ENCODE data around the gene PBX1.

PBX1 gene

GRCh38 chr1:164786980-164787833, 228.2 kb downstream of the PBX1 start:
- peak; percentile 21 for DNase-seq

GRCh38 chr1:164787834-164788231, 228.8 kb downstream of the PBX1 start:
- no peak for DNase-seq

GRCh38 chr1:164790081-164790480, 231.1 kb downstream of the PBX1 start:
- no peak for DNase-seq

GRCh38 chr1:164792410-164793004, 233.5 kb downstream of the PBX1 start:
- DNase-seq: no peak

- DNase-seq: no peak
Observed at GRCh38 chr1:164794356-164794755, 235.4 kb downstream of the PBX1 start.

- no peak for DNase-seq
Observed at GRCh38 chr1:164796916-164797315, 237.9 kb downstream of the PBX1 start.

- DNase-seq: no peak
Observed at GRCh38 chr1:164801246-164801731, 242.3 kb downstream of the PBX1 start.

GRCh38 chr1:164801791-164802502, 243.0 kb downstream of the PBX1 start:
- no peak for DNase-seq

GRCh38 chr1:164802529-164803282, 243.7 kb downstream of the PBX1 start:
- no peak for DNase-seq

GRCh38 chr1:164803366-164803765, 244.4 kb downstream of the PBX1 start:
- DNase-seq: no peak

GRCh38 chr1:164804366-164804765, 245.4 kb downstream of the PBX1 start:
- DNase-seq: no peak

GRCh38 chr1:164805399-164805798, 246.4 kb downstream of the PBX1 start:
- DNase-seq: no peak

GRCh38 chr1:164806531-164806930, 247.5 kb downstream of the PBX1 start:
- DNase-seq: no peak

- no peak for DNase-seq
Observed at GRCh38 chr1:164813776-164814175, 254.8 kb downstream of the PBX1 start.

GRCh38 chr1:164821648-164822047, 262.7 kb downstream of the PBX1 start:
- DNase-seq: no peak

- no peak for DNase-seq
Observed at GRCh38 chr1:164823486-164824279, 264.7 kb downstream of the PBX1 start.

- DNase-seq: no peak
Observed at GRCh38 chr1:164824542-164824941, 265.6 kb downstream of the PBX1 start.

- no peak for DNase-seq
Observed at GRCh38 chr1:164830628-164831027, 271.6 kb downstream of the PBX1 start.

GRCh38 chr1:164834641-164835040, 275.7 kb downstream of the PBX1 start:
- no peak for DNase-seq

GRCh38 chr1:164836614-164837018, 277.6 kb downstream of the PBX1 start:
- DNase-seq: no peak

GRCh38 chr1:164838786-164839185, 279.8 kb downstream of the PBX1 start:
- DNase-seq: no peak

GRCh38 chr1:164840936-164841335, 282.0 kb downstream of the PBX1 start:
- DNase-seq: no peak

All from NK-92 treated with Interleukin-12 subunit alpha and Interleukin-12 subunit beta, amount 100 ng/mL, for 24 hours (cell line).